ENCODE results near the gene CEP250.
A peak's percentile ranks its signal among the peaks of the same experiment; 100 is the strongest.
"Not testable (repeated sequence)": the region's sequence is repeated elsewhere in the genome, so short reads cannot be mapped to it uniquely, and the experiment has no call there.

CEP250 gene

GRCh38 chr20:35539756-35540212 lies 84.4 kb downstream of the CEP250 start:
- DNase-seq = no peak

GRCh38 chr20:35541118-35541782 lies 85.9 kb downstream of the CEP250 start:
- no peak for DNase-seq

- DNase-seq = peak; percentile 93
Measured at GRCh38 chr20:35541783-35542662, 86.6 kb downstream of the CEP250 start, which contains the start of gene ERGIC3. ERGIC3 (plus strand) TSS chr20:35542078; CDS start chr20:35542098, 20 bp downstream.

GRCh38 chr20:35542990-35543389 lies 87.6 kb downstream of the CEP250 start:
- DNase-seq = no peak

GRCh38 chr20:35544436-35544835 lies 89.0 kb downstream of the CEP250 start:
- DNase-seq = no peak

GRCh38 chr20:35544941-35545340 lies 89.5 kb downstream of the CEP250 start:
- DNase-seq = not testable (repeated sequence)

GRCh38 chr20:35546127-35546526 lies 90.7 kb downstream of the CEP250 start:
- no peak for DNase-seq

GRCh38 chr20:35547329-35547728 lies 91.9 kb downstream of the CEP250 start:
- no peak for DNase-seq

- DNase-seq = no peak
Measured at GRCh38 chr20:35551503-35551902, 96.1 kb downstream of the CEP250 start.

- no peak for DNase-seq
Measured at GRCh38 chr20:35552914-35553313, 97.5 kb downstream of the CEP250 start.

GRCh38 chr20:35555461-35555860 lies 100.1 kb downstream of the CEP250 start:
- DNase-seq = not testable (repeated sequence)

- no peak for DNase-seq
Measured at GRCh38 chr20:35555951-35556645, 100.7 kb downstream of the CEP250 start.

- no peak for DNase-seq
Measured at GRCh38 chr20:35556871-35557270, 101.5 kb downstream of the CEP250 start.

- DNase-seq = no peak
Measured at GRCh38 chr20:35558451-35558850, 103.1 kb downstream of the CEP250 start.

- no peak for DNase-seq
Measured at GRCh38 chr20:35559042-35559693, 103.8 kb downstream of the CEP250 start.

- DNase-seq = no peak
Measured at GRCh38 chr20:35560105-35560511, 104.7 kb downstream of the CEP250 start.

- no peak for DNase-seq
Measured at GRCh38 chr20:35560541-35560940, 105.1 kb downstream of the CEP250 start.

GRCh38 chr20:35561268-35561667 lies 105.9 kb downstream of the CEP250 start:
- no peak for DNase-seq

- DNase-seq = no peak
Measured at GRCh38 chr20:35561671-35562070, 106.3 kb downstream of the CEP250 start.

- DNase-seq = no peak
Measured at GRCh38 chr20:35562541-35563110, 107.2 kb downstream of the CEP250 start.

GRCh38 chr20:35563834-35564233 lies 108.4 kb downstream of the CEP250 start:
- no peak for DNase-seq

GRCh38 chr20:35564905-35565304 lies 109.5 kb downstream of the CEP250 start:
- no peak for DNase-seq
